DLD1 (cell line): ENCODE results near the gene CD7.

Experiments
- in situ Hi-C: cut with HindIII; loops from 2 replicates; pipeline ENCODE4 v1.10.0; 2017; ENCODE audit warnings: low sequenced_read_pairs

Gene CD7

DNA sequence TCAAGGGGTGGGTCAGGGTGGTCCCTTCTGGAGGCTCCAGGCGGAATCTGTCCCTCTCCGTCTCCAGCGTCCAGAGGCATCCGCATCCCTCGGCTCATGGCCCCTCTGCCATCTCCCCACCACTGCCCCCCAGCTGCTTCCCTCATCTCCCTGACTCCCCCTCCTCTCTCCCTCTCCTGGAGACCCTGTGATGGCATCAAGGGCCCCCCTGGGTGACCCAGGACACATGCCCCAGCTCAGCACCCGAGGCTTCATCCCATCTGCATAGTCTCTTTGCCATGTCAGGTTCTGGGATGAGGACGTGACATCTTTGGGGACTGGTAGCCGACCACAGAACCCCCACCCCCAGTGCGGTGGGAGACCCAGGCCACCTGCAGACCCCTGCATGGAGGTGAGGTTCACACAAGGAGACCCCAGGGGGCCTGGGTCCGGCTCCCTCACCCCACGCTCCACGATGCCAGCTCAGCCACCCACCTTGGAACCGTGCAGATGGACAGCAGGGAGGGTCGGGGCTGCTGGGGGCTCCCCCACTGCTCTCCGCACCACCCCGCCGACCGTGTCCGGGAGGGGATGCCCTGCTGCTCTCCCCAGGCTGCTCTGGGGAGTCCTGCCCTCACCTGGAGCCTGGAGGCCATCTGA lies 12.4 kb upstream of the CD7 start:
- in situ Hi-C loops, result no loop called here

DNA sequence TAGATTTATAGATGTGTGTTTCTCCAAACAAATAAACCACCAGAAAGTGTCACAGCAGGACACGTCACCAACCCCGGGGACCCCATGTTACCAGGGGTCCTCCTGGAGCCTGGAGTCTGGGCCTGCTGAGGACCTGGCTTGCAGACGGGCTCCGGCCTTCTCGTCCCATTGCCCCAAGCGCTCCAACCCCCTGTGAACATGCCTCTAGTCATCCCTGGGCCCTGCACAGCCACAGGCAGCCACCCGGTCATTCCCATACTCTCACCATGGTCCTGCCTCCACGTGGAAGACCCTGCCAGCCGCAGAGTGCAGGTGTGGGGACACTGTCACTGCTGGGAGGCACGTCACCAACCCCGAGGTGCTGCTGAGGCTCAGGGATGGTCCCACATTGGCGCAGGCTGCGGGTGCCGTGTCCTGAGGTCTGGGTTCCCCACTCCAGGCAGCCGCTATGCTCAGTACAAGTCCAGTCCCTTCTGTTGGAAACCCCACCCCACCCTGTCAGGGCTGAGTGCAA lies 11.6 kb upstream of the CD7 start:
- in situ Hi-C loops, result no loop called here

DNA sequence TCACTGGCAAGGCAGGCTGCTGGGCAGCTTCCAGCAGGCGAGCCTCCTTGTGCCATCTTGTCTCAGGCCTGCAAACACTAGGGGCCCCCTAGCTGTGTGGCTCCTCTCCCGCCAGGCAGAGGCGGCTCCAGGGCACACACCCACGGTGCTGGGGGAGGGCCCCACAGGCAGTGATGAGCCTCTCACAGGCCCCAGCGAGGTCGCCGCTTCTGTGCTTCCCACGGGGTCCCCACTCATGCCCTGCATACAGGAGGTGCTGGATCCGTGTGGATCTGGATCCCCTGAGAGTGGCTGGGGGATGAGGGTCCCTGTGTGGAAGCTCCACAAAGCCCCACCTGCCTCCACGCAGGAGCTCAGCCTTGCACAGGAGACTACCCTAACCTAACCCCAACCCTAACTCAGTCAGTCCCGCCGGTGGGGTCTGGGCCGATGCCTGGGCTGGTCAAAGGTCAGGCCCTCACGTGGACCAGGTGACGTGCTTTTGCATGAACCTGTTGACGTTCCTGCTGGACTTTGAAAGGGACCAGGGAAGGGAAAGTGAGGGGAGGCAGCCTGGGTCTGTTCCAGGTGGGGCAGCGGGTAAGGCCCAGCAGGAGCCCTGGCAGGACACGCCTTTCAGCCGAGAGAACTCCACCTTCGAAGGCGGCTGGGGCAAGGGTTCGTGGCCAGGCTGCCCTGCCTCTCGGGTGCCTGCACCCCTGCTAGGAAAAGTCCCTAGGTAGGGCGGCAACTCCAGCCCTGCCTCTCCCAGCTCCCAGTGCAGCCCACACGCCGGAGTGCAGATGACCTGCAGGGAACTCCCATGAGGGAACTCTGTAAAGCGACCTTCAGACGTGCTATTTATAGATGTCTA lies 11.0 kb upstream of the CD7 start:
- in situ Hi-C loops, result no loop called here

DNA sequence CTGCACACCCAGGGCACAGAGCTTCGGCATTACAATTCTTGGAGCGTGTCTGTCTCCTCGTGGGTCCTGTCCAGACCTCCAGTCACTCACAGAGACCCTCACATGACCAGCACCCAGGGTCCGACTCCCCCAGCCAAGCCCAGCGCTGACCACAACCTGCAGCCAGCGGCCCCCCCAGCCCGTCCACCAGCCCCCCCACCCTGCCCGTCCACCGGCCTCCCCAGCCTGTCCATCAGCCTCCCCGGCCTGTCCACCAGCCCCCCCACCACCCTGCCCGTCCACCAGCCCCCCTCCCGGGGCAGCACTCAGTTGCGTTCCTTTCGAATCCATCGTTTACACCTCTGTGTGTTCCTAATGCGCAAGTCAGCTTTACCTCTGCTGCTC lies 10.3 kb upstream of the CD7 start:
- in situ Hi-C loops, result no loop called here

DNA sequence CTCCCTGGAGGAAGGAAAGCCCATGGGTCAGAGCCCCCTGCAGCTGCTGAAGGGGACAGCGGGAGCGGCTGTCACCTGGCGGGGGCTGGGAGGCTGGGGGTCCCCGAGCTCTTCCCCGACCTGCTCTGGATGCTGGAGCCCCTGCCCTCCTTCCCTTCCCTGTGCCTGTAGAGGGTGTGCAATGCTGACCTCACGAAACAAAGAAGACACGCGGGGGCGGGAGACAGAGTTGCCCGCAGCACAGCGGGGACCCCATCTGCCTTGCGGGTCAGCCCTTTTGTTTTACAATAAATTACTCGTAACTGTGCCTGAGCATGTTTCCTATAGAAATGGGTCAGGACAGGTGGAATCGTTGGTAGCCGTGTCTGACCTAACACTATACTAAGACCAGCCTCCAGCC lies 9.9 kb upstream of the CD7 start:
- in situ Hi-C loops, result no loop called here

DNA sequence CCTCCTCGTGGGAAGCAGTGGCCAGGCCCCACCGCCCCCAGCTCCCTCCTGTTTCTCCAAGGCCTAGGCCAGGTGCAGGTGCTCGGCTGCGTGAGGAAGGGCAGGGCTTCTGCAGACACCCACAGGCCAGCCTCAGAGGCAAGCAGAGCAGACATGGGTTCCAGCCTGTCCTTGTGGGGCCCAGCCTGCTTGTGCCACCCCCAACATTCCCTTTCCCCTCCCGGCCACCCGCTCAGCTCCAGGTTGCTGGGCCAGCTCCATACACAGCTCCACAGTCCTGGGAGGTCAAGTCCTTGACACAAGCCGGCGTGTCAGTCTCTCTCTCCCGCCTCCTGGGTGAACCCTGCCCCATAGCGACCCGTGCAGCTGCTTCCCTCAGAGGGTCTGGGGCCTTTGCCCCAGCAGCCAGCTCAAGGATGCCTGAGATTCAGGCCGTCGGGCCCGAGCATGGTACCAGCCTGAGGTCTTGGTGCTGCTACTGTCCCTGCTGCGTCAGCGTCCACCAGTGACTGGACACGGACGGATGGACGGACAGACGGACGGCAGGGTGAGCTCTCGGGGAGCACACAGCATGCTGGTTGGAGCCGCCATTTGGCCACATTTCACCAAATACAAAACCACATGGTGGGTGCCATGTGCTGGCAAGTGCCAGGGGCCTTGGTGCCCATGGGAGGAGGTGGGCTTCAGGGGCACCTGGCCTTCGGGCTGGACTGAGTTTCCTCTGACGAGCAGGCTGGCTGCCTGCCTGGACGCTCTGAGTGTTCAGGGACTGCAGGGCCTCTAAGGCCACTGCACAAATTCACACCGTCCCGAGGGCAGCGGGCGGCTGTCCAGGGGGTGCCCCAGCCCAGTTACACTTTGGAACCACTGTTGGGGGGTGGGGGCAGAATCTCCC lies 8.1 kb upstream of the CD7 start:
- in situ Hi-C loops, result no loop called here

DNA sequence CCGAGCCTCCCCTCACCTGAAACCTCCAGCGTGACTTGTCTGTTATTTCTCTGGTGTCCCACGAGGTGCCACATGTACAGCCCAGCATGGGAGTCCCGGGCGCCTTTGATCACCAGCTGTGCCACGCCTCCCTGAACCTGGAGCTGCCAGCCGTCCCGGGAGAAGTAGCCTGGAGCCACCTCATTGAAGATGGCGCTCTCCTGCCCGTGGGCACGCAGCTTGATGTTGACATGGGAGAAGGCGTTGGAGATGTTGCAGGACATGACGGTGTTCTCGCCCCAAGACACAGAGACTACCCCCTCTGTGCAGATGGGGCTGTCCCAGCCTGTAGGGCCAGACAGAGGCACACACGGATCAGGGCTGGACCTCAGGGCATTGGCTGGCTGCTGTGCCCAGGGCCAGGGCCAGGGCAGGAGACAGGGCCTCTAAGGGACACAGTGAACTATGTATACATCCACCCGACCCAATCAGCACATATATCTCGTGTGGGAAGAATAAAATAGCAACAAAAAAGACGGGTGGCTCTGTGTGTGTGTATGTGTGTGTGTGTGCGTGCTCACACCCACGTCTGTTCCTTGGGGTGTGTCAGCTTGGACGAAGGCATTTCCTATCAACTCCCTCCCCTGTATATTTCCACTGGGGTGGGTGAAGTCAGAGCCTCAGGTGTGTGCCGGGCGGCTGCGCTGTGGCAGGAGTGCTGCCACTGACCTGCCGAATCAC lies 7.3 kb upstream of the CD7 start:
- in situ Hi-C loops, result no loop called here

DNA sequence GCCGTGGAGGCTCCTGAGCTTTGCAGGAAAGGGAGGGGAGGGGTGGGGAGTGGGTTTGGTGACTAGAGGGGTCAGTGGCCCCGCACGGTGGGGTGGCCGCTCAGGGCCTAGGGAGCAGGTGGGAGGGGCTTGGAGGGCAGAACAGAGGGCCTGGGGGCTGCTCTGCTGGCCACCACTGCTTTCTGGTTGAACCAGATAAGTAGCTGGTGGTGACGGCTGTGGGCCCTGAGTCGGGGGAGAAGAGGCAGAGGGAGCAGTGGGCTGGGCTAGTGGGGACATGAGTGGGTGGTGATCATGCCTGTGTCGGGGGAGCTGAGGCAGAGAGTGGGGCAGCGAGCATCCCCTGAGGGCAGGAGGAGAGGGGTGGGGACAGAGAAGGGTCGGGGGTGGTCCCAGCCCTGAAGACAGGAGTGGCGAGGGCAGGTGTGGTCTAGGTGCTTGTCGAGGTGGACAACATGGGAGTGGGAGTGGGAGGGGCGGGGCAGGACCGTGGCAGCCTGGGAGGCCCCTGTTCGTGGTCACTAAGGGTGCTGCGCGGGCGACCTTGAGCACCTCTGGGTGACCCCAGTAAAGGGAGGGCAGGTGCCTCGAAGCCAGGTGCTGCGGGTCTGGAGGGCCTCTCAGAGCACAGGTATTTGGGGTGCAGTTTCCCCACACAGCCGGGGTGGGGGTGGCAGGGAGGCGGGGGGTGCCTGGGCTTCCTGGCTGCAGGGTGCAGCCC lies 6.3 kb upstream of the CD7 start:
- in situ Hi-C loops, result no loop called here

DNA sequence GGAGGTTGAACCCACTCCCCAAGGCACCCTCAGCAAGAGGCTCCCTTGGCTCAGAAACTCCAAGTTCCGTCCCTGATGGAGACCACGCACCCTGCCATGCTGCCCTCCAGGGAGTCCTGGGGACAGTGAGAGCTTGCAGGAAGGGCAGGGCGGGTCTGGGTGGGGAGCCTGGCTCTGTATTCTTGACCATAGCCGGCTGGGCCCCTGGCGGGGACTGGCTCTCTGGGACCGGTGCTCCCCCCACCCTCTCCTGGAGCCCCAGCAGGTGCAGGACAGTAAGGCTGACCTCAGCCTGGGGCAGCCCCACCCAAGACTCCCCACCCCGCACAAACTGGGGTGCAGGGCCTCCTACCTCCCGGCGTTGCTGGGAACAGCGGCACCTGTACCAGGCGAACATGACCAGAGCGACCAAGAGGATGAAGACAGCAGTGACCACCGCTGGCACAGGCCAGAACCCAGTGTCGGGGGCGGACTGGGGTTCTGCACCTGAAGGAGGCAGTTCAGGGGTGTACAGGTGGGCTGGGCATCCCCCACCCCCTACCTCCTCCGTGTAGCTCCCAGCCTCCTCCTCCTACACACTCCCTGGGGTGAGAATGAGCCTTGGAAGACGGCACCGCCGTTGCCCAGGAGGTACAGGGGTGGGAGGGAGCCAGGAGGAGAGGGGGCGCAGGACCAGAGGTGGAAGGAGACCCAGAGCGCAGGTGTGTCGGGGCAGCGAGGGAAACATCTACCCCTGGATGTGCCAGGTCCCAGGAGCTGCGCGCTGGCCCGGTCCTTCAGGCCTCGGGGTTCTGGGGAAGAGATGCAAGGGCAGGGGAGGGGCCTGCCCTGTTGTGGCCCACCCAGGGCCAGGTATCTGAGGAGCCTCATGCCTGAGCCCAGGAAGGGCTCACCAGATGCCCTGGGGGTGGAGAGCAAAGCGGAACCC lies 5.4 kb upstream of the CD7 start:
- in situ Hi-C loops, result no loop called here

DNA sequence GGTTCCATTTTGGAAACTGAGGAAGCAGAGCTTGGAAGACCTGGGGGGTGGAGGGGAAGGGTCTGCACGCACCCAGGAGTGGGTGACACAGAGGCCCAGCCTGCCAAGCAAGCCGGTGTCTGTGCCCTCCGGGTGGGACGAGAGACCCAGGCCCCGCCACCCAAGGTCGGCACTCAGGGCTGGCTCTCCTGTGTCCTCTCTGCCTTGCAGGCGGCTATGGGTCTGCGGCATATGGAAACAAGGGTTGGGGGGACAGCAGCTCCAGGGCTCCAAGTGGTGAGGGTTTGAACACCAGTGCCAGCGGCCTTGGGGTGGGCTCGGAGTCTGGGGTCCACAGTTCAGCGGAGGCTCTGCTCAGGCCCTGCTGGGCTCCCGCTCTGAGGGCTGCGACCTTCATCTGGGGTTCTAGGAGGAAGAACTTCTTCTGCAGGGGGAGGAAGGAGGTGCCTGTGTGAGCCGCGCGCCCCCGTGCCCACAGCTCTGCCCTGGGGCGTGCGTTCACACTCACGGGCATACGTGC lies 4.6 kb upstream of the CD7 start:
- in situ Hi-C loops, result no loop called here

DNA sequence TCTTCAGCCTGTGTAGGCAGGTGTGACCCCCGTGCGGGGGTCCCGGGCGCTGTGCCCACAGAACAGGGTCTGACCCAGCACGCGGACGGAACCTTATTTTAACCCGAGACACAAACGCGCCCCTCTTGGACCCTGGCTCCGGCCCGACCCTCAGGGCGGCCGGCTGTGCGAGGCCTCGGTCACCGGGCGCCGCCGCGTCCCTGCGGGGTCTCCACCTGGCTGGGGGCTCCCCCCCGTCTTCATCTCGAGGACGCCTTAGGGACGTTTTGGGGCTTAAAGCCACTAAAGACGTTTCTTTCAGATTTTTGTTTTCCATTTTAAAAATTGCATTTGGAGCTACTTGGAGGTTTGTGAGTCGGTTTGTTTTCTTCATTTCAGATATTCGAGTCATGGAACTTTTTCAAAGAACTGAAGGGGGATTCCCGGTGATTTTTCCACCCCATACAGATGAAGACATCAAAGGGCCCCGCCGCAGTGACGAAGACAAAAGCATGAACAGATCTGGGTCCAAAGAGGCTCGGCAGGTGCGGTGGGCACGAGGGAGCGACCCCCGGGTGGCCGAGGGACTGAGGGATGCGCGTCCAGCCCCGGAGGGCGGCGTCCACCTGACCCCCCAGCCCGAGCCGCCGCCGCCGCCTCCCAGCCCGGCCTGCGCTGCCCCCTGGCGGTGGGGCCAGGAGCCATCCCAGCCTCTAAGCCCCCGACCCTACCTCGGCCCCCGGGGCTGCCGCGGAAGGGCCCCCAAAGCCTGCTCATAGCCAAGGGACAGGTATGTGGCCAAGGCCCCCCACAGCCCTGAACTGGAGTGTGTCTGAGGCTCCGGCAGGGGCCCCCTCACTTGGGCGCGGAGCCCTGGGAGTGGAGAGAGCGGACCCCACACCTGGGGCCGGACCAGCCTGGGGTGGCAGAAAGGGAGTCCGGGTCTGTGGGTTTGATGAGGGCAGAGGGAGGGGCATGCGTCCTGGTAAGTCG lies 3.8 kb upstream of the CD7 start:
- in situ Hi-C loops, result no loop called here

DNA sequence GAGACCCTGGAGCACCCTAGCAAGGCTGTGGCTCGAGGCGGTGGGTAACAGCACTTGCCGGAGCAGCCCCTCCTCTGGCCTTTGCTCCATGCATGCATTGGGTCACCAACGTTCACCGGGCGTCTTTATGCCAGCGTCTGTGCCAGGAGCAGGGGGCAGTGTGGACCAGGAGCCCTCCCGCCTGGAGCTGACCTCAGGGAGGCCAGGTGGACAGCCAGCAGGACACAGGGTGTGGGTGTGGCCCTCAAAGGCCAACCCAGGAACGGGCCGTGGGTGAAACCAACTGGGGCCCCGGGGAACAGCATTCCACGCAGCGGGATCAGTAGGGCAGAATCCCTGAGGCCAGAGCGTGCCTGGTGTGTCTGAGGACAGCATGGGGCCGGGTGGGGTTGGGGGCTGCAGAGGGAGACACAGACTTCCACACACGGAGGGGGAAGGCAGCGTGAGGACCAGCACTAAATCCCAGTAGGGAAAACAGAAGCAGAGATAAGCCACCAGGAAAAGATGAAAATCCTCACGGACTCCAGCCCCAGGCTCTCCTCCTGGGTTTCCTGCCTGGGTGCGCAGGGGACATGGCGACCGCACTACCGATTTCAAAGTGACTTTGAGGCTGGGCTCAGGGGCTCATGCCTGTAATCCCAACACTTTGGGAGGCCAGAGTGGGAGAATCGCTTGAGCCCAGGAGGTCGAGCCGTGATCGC lies 2.9 kb upstream of the CD7 start:
- in situ Hi-C loops, result no loop called here

DNA sequence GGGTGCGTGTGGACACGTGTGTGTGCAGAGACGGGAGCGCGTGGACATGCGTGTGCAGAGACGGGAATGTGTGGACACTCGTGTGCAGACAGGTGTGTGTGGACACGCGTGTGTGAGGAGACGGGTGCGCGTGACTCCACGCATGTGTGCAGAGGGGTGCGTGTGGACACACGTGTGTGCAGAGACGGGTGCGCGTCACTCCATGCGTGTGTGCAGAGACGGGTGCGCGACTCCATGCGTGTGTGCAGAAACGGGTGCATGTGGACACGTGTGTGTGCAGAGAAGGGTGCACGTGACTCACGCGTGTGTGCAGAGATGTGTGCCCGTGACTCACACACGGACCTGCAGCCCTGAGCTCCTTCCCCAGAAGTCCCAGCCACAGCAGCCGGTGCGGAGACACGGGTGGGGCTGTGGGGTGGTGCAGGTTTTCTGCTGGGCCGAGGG lies 2.2 kb upstream of the CD7 start:
- in situ Hi-C loops, result no loop called here

DNA sequence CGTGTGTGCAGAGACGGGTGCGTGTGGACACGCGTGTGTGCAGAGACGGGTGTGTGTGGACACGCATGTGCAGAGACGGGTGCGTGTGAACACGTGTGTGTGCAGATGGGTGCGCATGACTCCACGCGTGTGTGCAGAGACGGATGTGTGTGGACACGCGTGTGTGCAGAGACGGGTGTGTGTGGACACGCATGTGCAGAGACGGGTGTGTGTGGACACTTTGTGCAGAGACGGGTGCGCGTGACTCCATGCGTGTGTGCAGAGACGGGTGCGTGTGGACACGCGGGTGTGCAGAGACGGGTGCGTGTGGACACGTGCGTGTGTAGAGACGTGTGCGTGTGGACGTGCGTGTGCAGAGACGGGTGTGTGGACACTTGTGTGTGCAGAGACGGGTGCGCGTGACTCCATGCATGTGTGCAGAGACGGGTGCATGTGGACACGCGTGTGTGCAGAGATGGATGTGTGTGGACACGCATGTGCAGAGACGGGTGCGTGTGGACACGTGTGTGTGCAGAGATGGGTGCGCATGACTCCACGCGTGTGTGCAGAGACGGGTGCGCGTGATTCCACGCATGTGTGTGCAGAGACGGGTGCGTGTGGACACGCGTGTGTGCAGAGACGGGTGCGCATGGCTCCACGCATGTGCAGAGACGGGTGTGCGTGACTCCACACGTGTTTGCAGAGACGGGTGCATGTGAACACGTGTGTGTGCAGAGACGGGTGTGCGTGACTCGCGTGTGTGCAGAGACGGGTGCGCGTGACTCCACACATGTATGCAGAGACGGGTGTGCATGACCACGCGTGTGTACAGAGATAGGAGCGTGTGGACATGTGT lies 1.6 kb upstream of the CD7 start:
- in situ Hi-C loops, result no loop called here

DNA sequence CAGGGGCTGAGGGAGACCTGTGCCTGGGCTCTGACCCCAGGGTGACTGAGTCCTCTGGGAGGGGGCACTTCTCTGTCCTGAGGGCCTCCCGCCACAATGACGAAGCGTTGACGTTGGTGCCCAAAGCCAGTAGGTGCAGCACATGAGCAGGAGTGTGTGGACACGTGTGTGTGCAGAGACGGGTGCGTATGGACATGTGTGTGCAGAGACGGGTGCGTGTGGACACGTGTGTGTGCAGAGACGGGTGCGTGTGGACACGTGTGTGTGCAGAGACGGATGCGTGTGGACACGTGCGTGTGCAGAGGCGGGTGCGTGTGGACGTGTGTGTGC lies 726 bp upstream of the CD7 start:
- in situ Hi-C loops, result no loop called here

DNA sequence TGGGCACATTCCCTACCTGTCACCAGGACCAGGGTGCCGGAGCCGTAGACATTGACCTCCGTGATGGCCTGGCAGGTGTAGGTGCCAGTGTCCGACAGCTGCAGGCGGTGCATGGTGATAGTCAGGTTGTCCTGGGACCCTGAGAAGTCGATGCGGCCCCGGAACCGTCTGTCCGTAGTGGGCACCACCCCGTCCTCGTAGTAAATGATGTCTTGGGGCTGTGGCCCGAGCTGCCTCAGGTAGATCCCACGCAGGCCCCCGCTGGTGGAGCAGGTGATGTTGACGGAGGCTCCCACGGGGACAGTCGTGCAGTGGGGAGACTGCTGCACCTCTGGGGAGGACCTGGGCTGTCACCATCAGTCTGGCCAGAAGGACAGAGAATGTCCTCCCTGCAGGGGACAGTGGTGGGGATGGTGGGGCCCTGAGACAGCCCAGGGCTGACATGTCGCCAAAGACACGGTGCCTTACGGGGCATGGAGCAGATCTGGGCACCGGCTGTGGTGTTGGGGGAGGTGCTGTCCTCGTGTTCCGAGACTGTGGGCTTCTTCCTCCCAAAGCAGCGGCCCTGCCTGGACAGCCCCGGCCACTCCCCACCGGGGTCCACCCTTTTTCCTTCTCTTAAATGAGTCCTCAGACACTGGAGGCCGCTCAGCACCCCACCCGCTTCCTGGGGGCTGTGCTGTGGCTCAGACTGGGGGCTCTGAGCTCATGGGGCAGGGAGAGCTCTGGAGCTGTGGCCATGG lies 586 bp downstream of the CD7 start:
- in situ Hi-C loops, result no loop called here
